Measurements from ENCODE around the gene PRDM16. TPM values are rescaled to one million over a fixed set of nuclear protein-coding genes. Genes with fewer than 3 reads are reported as not detected.

Gene PRDM16
- total and polyA plus RNA-seq, 2 of the 4 experiments (the other 2 are of a cell fraction), result 0.02 TPM; not detected in 1

DNA sequence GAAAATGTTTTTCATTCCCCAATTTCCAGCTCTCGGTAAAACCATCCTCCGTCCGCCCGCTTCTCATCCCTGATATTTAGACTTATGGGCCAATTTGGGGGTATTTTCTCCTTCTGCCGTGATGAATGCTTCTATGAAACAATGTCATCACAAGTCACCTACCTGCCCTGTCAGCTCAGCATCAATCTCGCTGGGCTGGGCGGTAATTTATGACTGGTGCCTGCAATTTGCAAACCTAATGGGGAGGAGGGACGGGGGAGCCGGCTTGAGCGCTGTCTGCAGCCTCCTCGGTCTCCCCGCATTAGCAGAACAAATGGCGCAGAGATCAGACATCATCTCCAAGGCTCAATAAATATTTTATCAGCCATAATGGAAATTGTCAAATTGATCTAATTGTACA, 72.1 kb downstream of the PRDM16 start:
- Histone ChIP-seq H3K56ac (ENCODE audit: extremely low read depth, insufficient read depth, low read length) (no peak overlapping the region), H3K9me1 (ENCODE audit: insufficient read depth, low read length) (no peaks in the 10 kb centered on the region), H2AFZ (replicated peaks; ENCODE audit: low read length, poor library complexity) (no peak overlapping the region), H3K27ac (ENCODE audit: insufficient read depth, low read length) (no peak overlapping the region), H3K23ac (ENCODE audit: low read depth, low read length) (no peak overlapping the region), H2BK15ac (ENCODE audit: low read depth, low read length) (no peak overlapping the region), H2BK5ac (ENCODE audit: low read depth, low read length, poor library complexity, severe bottlenecking) (no peak overlapping the region), H2AK9ac (replicated peaks; ENCODE audit: low read depth, low read length, poor library complexity) (no peak overlapping the region), H4K20me1 (ENCODE audit: insufficient read depth, low read length) (no peaks in the 10 kb centered on the region), H3K27me3 (ENCODE audit: control insufficient read depth, insufficient read depth, low read length) (no peaks in the 10 kb centered on the region; the same call in 1 of the 2 replicates), H3K36me3 (ENCODE audit: control insufficient read depth, insufficient read depth, low read length) (no peaks in the 10 kb centered on the region), H3K4me3 (ENCODE audit: insufficient read depth, low read depth, low read length) (no peak overlapping the region), H3K9ac (ENCODE audit: low read depth, low read length) (no peak overlapping the region), H4K5ac (ENCODE audit: low read depth, low read length) (no peak overlapping the region), H3K4ac (ENCODE audit: low read depth, low read length) (no peak overlapping the region), H3K14ac (replicated peaks; ENCODE audit: low read depth, low read length) (no peak overlapping the region), H3K18ac (ENCODE audit: low read depth, low read length) (no peak overlapping the region), H3K79me1 (ENCODE audit: low read depth in 1 of 2, low read length in 2 of 2) (no peaks in the 10 kb centered on the region), H3K9me3 (ENCODE audit: control insufficient read depth, insufficient read depth, low read length) (peaks cover 7% of the 10 kb centered on the region; the same call in 1 of the 2 replicates), H3K4me2 (ENCODE audit: low read depth, low read length) (no peak overlapping the region), H2AK5ac (ENCODE audit: low read depth, low read length) (no peak overlapping the region), H2BK120ac (ENCODE audit: low read depth, low read length) (no peak overlapping the region), H4K91ac (ENCODE audit: insufficient read depth, low read depth, low read length) (no peak overlapping the region), H2BK20ac (ENCODE audit: low read depth, low read length) (no peak overlapping the region), H4K8ac (ENCODE audit: low read depth in 2 of 2, low read length in 2 of 2) (no peak overlapping the region), H3K4me1 (ENCODE audit: control insufficient read depth, insufficient read depth, low read length) (no peaks in the 10 kb centered on the region)
- ChIA-PET CTCF (no interaction called here), POLR2A (ENCODE audit: unreplicated experiment) (no interaction called here)
- no TSS peak for BruUV-seq (replicated peaks)
- in situ Hi-C loops (cut with MboI; ENCODE audit: low sequenced_read_pairs) (no loop called here), dilution Hi-C loops (cut with HindIII; ENCODE audit: low sequenced_read_pairs, unreplicated experiment) (no loop called here), intact Hi-C loops (cut with micrococcal nuclease) (no loop called here)
- 0% methylated on average over 1 of the region's 13 CpGs; no CpG with 5 or more reads in 1 of the 2 experiments for WGBS, 2 experiments (ENCODE audit: extremely low coverage in 2 of 2, insufficient read length in 1 of 2)
- TF ChIP-seq, protein P1, sequence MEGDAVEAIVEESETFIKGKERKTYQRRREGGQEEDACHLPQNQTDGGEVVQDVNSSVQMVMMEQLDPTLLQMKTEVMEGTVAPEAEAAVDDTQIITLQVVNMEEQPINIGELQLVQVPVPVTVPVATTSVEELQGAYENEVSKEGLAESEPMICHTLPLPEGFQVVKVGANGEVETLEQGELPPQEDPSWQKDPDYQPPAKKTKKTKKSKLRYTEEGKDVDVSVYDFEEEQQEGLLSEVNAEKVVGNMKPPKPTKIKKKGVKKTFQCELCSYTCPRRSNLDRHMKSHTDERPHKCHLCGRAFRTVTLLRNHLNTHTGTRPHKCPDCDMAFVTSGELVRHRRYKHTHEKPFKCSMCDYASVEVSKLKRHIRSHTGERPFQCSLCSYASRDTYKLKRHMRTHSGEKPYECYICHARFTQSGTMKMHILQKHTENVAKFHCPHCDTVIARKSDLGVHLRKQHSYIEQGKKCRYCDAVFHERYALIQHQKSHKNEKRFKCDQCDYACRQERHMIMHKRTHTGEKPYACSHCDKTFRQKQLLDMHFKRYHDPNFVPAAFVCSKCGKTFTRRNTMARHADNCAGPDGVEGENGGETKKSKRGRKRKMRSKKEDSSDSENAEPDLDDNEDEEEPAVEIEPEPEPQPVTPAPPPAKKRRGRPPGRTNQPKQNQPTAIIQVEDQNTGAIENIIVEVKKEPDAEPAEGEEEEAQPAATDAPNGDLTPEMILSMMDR (conservative IDR thresholded peaks at IDR 0.05; ENCODE audit: low read depth, low read length), result no peak
- TF ChIP-seq RAD21 (IDR thresholded peaks at IDR 0.05; ENCODE audit: low read length) (no peak), MAZ (IDR thresholded peaks at IDR 0.05; ENCODE audit: borderline replicate concordance, low read depth, low read length) (no peak), POLR2A (IDR thresholded peaks at IDR 0.05; ENCODE audit: low read depth, low read length) (no peak), MXI1 (IDR thresholded peaks at IDR 0.05; ENCODE audit: borderline replicate concordance, low read depth, low read length) (no peak), SMC3 (IDR thresholded peaks at IDR 0.05; ENCODE audit: low read depth, low read length) (no peak), RCOR1 (IDR thresholded peaks at IDR 0.05; ENCODE audit: insufficient replicate concordance, low read length) (no peak), NFE2L2 (IDR thresholded peaks at IDR 0.05; ENCODE audit: low read depth, low read length) (no peak), MAFK (IDR thresholded peaks at IDR 0.05; ENCODE audit: low read depth, low read length) (no peak), CEBPB (IDR thresholded peaks at IDR 0.05; ENCODE audit: low read depth, low read length) (no peak), CHD1 (IDR thresholded peaks at IDR 0.05; ENCODE audit: low read depth, low read length) (no peak), FOS (IDR thresholded peaks at IDR 0.05; ENCODE audit: low read depth, low read length) (no peak), RFX5 (IDR thresholded peaks at IDR 0.05; ENCODE audit: low read depth, low read length) (no peak)
- TF ChIP-seq, protein P2, sequence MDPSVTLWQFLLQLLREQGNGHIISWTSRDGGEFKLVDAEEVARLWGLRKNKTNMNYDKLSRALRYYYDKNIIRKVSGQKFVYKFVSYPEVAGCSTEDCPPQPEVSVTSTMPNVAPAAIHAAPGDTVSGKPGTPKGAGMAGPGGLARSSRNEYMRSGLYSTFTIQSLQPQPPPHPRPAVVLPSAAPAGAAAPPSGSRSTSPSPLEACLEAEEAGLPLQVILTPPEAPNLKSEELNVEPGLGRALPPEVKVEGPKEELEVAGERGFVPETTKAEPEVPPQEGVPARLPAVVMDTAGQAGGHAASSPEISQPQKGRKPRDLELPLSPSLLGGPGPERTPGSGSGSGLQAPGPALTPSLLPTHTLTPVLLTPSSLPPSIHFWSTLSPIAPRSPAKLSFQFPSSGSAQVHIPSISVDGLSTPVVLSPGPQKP (IDR thresholded peaks at IDR 0.05; ENCODE audit: borderline replicate concordance, low read depth, low read length), result no peak
- TF ChIP-seq, protein P3, sequence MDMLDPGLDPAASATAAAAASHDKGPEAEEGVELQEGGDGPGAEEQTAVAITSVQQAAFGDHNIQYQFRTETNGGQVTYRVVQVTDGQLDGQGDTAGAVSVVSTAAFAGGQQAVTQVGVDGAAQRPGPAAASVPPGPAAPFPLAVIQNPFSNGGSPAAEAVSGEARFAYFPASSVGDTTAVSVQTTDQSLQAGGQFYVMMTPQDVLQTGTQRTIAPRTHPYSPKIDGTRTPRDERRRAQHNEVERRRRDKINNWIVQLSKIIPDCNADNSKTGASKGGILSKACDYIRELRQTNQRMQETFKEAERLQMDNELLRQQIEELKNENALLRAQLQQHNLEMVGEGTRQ (IDR thresholded peaks at IDR 0.05; ENCODE audit: low read depth, low read length), result no peak
- ATAC-seq (ENCODE audit: low read depth) (no peak), DNase-seq (no peak)
